Stimulated activated CD4-positive, alpha-beta T cell treated with anti-CD3 and anti-CD28 coated beads, Interleukin-1b, Interleukin-23, amount 100 ng/mL, for 4 hours (primary cell): ENCODE results near the gene SFR1.

Source experiments
- DNase-seq, 2 donors: peaks; one replicate each; pipeline ENCODE4 v3.0.0-alpha.2; 2020; ENCODE audit warnings: low read depth in 2 of 2

The SFR1 gene

GRCh38 chr10:104104926-104105325, 17.0 kb upstream of the SFR1 start:
- no peak for DNase-seq

DNA sequence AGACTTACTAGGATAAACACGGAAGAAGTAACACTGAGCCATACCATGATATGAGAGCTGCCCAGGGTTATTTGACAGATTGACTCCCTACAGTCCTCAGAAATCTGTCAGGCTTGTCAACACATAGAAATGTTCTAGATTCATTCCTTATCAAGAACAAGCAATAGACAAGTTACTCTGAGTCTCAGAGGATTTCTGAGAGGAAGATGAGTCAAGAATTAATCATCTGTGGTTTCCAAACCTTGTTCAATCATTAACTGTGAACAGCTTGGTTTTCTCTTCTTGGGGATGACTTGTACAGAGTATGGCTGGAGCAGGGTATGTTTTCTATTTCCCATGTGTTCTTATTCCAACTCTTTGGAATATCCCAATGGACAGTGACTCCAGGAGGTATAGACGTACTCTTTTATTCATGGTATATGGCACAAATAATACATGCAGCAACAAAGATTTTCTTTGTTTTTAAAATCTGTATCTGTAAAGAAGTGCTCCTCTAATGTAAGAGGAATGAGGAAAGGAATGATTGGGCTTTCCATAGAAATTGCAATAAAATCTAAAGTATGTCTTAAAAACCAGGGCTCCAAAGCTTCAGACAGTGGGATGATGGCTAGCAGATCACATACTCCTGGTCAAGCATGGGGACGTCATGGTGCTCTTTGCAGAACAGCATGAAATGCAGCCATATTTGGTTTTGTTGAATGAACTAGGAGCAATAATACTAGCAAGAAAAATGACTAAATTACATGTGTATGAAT, 11.9 kb upstream of the SFR1 start:
- no peak for DNase-seq

- no peak for DNase-seq
Measured at GRCh38 chr10:104113376-104113956, 8.5 kb upstream of the SFR1 start.

- DNase-seq = no peak
Measured at GRCh38 chr10:104117839-104118323, 4.1 kb upstream of the SFR1 start.

GRCh38 chr10:104119996-104120395, 2.0 kb upstream of the SFR1 start:
- no peak for DNase-seq

DNA sequence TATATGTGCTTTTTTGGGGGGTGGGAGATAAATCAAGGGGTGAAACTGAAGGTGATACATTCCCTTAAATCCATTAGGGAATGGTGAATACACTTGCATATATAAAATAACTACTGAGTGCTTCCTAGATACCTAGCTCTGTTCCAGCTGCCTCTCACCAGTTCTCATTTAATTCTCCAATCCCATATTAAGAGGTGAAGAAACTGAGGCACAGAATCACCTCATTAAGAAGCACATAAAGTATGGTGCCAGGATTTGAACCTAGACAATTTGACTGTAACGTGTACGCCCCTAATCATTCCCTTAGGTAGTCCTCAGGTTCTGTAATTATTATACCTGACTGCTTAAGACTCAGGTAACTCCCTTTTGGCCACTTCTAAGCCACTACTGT, 1.5 kb upstream of the SFR1 start:
- DNase-seq = no peak

DNA sequence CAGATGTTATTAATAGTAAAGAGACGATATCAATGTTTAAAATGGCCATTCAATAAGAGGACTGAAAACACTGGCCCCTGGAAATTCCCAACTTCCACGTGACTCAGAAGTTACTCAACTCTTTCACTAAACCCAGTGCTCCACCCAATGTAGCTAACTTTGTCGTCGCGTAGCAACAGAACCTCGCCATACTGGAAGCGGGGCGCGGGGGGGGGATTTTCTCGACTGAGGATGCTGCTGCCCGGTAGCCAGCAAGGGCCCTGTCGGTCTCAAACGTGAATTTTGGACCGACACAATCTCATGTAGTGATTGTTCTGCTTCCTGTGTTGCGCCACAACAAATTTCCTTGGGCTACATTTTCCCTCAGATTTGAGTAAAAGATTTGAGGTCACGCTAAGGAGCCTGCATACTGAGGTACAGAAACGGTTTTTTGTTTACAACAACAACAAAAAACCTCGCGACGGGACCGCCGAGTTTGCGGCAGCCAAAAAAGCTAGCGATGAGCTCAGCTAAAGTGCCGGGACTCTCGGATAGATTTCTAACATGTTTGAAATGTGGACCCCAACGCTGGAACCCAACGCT, 977 bp upstream of the SFR1 start:
- peak; percentile 71 to 72 for DNase-seq

DNA sequence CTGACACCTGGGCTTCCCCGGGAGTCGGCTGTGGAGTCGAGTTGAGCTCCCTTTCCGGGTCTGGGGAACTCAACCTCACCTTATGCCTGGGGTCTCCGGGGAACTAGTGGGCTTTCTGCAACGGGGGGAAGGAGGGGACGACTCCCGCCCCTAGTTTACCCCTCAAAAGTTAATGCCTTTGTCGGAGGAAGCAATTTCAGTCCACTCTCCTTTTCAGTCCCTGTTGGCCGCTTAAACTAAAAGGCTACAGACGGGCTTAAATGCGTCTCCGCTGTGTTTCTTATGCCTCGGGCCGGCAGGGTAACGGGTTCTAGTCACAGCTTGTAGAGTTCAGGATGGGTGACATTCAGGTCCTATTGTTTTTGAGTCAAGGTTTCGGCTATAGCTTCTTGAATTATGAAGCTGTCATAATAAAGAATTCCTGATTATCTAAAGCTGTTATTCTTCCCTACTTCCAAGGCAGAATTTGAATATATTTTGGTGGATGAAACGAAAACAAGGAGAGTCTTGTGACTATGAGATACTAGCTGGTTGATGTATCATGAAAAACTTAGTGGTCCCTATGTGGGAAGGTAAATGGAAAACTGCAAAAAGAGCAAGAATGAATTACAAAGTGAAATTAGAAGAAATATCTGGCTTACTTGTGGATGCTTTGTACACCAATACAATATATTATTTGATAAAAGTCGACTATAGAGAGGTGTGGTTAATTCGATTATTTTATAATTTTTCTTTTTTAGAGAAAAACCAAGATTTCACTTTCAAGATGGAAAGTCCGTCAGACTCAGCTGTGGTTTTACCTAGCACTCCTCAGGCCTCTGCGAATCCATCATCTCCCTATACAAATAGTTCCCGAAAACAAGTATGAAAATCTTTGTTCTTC, 495 bp downstream of the SFR1 start:
- peak in 1 of 2 donors; percentile 8 for DNase-seq

DNA sequence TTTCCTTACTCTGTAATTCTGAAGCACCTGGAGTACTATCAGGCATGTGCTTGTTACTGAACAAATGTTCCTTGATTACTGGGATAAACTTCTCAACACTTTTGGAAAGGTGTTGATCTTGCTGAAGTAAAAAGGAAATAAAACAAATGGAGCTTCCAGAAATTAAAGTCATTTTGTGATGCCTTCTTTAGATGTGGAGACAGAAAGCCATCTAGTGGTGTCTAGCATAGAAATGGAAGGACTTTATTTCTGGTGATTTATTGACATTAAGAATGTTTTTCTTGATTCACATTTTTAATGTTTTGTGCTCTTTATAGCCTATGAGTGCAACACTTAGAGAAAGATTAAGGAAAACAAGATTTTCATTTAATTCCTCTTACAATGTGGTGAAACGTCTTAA, 1.4 kb downstream of the SFR1 start:
- DNase-seq = no peak

DNA sequence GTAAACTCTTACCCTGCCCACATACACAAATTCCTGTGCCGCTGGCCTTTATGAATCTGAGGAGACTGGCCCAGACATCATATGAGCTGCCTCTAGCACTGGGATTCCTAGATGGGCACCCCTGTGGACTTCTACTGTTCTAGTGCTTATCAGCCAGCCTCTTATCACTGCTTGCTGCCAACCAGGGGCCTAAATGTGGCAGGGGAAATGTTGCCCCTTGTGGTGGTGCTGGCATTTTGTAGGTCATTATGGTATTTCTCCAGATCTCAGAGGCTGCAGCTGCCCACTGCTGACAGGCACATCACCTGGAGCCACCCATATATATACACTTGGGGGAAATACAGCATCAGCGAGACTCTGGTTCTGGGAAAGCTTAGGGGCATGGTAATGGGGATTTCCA, 5.4 kb downstream of the SFR1 start:
- DNase-seq = peak in 1 of 2 donors; percentile 0

- no peak for DNase-seq
Measured at GRCh38 chr10:104128214-104128613, 6.2 kb downstream of the SFR1 start.

- DNase-seq = no peak
Measured at GRCh38 chr10:104130041-104130440, 8.1 kb downstream of the SFR1 start.

DNA sequence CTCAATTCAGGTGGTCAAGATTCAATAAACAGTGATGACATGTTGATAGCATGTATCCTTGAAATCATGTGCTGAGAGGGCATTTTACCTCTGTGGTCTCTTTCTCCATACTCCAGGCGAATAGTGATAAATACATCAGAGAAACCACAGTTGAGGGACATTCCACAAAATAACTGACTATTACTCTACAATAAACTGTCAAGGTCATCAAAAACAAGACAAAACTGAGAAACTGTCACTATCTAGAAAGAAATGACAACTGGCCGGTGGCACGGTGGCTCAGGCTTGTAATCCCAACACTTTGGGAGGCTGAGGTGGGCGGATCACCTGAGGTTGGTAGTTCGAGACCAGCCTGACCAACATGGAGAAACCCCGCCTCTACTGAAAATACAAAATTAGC, 16.2 kb downstream of the SFR1 start:
- no peak for DNase-seq

DNA sequence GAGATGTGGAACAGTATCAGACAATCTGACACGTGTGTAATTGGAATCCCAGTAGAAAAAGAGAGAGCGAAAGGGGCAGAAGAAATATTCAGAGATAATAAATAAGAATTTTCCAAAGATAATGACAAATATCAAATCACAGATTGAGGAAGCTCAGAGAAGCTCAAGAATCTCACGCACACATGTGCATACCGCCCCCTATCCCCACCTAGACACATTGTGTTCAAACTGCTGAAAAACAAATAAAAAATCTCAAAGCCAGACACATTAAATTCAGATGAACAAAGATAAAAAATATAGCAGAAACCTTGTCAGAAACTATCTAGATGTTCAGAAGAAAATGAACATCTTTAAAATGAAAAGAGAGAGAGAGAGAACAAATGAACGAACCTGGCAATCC, 17.2 kb downstream of the SFR1 start:
- no peak for DNase-seq

DNA sequence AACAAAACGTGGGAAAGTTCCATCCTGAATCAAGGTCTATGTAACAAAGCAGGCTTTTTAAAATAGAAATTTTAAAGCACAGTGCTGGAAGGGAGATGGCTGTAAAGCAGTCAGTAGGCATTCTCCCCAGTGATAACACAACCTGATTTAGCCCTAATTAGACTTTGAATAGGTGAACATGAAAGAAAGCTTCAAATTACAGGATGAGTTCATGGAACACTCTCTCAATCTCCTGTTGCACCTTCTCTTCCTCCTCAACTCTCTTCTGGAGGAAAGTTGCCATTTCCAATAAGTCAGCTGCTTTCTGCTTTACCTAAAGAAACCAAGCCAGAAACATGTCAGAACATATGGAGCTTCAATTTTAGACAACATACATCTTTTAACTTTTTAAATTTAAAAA, 20.1 kb downstream of the SFR1 start:
- no peak for DNase-seq

DNA sequence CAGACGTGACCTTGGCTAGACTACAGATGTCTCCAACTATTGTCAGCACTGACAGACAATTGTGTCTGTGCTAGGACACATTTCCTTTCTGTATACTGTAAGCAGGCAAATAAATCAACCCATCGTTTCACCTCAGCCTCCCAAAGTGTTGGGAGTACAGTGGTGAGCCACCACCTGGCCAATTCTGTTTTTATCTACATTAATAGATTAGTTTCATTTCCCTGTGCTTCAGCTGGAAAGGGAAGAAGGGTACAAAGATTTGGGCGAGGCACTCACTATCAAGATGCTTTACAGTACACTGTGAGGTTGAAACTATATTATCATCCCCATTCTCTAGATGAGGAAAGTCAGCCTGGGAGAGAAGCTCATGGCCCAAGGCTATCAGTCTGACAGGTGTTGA, 21.9 kb downstream of the SFR1 start:
- DNase-seq = no peak

DNA sequence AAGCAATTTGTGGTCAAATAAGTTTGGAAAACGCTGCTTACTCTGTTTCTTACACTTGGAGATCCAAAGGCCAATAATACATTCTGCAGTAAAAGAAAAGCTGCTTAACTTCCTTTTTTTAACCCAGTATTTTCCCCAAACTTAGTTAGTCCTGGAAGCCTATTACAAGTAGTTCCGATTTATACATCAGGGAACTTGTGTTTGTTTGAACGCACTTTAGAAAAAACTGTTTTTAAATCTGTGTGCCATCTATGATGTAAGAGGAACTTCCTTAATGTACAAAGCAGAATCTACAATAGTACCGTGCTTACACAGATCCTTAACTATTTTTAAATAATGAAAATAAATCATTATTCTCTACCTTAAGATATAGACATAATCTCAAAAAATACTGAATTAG, 23.0 kb downstream of the SFR1 start:
- no peak for DNase-seq

- DNase-seq = no peak
Measured at GRCh38 chr10:104146882-104147281, 24.9 kb downstream of the SFR1 start.

DNA sequence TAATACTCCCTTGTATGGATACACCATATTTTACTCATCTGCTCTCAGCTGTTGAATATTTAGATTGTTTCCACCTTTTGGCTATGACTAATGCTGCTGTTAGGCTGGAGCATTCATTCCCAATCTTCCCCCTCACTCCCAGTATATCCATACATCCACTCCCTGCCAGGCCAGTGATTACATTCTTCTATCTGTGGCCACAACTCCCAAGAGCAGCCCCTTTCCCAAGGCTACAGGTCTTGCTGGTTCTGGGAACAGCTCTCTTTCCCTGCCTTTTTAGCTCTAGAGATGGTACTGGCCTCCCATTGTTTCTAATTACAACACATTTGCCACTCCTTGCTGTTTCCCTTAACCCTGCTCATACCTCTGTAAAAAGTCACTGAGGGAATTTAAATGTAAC, 28.2 kb downstream of the SFR1 start:
- no peak for DNase-seq

DNA sequence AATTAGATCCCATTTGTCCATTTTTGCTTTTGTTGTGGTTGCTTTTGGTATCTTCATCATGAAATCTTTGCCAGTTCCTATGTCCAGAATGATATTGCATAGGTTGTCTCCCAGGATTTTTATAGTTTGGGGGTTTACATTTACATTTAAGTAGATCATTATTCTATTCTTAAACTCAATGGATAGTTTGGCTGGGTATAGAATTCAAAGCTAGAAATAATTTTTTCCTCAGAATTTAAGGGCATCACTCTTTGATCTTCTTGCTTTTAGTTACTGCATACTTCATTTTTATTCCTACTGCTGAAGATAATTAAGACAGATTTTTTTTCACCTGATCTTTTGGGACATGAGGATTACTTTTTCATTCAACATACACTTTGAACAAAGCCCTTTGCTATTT, 29.8 kb downstream of the SFR1 start:
- no peak for DNase-seq

GRCh38 chr10:104155591-104155990, 33.6 kb downstream of the SFR1 start:
- no peak for DNase-seq

GRCh38 chr10:104170610-104171254, 48.8 kb downstream of the SFR1 start:
- no peak for DNase-seq
